Cardiac muscle cell (in vitro differentiated cells and primary cell): ENCODE results near the gene RBM34. TPM values are rescaled to one million over a fixed set of nuclear protein-coding genes. Genes with fewer than 3 reads are reported as not detected.
A peak's percentile ranks its signal among the peaks of the same experiment; 100 is the strongest.
"Not testable (repeated sequence)": the region's sequence is repeated elsewhere in the genome, so short reads cannot be mapped to it uniquely, and the experiment has no call there.

Experiments used
- DNase-seq, 2 donors: peaks; one replicate each; pipeline versions ENCODE4 v3.0.0 to v3.0.0-alpha.2; 2010 to 2017; ENCODE audit warnings: low read depth in 1 of 2, low spot score in 1 of 2
- H3K27ac ChIP-seq: fragments of 200-600 bp; sonication (generic); 2 replicates; pipeline ENCODE4 v1.5.1; 2016
- H3K27me3 ChIP-seq: fragments of 200-600 bp; sonication (generic); 2 replicates; pipeline ENCODE4 v1.6.0; 2016; ENCODE audit warnings: control low read depth
- H3K36me3 ChIP-seq: fragments of 200-600 bp; sonication (generic); 2 replicates; pipeline ENCODE4 v1.5.1; 2016; ENCODE audit warnings: control low read depth
- H3K4me1 ChIP-seq: fragments of 200-600 bp; sonication (generic); 2 replicates; pipeline ENCODE4 v1.8.1; 2017; ENCODE audit warnings: low read depth, mild to moderate bottlenecking, mixed run types
- H3K4me3 ChIP-seq: fragments of 200-600 bp; sonication (generic); 2 replicates; pipeline ENCODE4 v1.5.1; 2016; ENCODE audit warnings: mild to moderate bottlenecking
- H3K9me3 ChIP-seq: fragments of 200-600 bp; sonication (generic); 2 replicates; pipeline ENCODE4 v1.5.1; 2017; ENCODE audit warnings: low read depth, mild to moderate bottlenecking, control low read depth
- polyA plus RNA-seq: library from polyadenylated mRNA; unstranded; fragments of >200 nt; fragmentation: Nextera tagmentation; extraction: Ambion mirVana; gene quantifications from 2 replicates; pipeline ENCODE4 v1.2.1, GENCODE V29; 2016
- total RNA-seq: library from RNA; depleted of rRNA; stranded (reverse); fragments of >200 nt; gene quantifications from 2 replicates; pipeline ENCODE4 v1.2.3, GENCODE V29; 2016
- TF ChIP-seq, protein P1 (sequence below): IDR thresholded peaks from 2 replicates; pipeline ENCODE4 v1.5.1; 2012; ENCODE audit warnings: low read depth, mild to moderate bottlenecking, low read length

RBM34 gene
- total and polyA plus RNA-seq, 2 experiments from 2014 or later, result 40.7 to 63.8 TPM

DNA sequence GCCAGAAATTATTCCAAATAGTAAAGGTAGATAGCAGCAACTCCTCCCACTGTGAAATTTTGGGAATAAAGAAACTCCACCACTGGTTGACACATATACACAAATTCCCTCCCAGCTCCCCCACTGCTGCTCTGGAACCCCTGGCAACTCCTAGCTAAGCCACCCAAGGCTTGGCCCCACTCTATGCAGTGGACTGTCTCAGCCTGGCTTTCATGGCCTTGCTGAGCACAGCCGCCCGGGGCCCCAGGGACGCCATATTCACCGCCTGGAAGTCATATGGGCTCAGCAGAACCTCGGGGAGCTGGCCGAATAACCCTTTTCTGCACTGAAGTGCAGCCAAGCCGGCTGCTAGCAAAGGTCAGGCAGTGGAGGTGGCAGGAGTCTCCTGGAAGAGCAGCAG lies 15.4 kb upstream of the RBM34 start:
- TF ChIP-seq, protein P1, sequence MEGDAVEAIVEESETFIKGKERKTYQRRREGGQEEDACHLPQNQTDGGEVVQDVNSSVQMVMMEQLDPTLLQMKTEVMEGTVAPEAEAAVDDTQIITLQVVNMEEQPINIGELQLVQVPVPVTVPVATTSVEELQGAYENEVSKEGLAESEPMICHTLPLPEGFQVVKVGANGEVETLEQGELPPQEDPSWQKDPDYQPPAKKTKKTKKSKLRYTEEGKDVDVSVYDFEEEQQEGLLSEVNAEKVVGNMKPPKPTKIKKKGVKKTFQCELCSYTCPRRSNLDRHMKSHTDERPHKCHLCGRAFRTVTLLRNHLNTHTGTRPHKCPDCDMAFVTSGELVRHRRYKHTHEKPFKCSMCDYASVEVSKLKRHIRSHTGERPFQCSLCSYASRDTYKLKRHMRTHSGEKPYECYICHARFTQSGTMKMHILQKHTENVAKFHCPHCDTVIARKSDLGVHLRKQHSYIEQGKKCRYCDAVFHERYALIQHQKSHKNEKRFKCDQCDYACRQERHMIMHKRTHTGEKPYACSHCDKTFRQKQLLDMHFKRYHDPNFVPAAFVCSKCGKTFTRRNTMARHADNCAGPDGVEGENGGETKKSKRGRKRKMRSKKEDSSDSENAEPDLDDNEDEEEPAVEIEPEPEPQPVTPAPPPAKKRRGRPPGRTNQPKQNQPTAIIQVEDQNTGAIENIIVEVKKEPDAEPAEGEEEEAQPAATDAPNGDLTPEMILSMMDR, result no peak
- H3K27ac ChIP-seq, result peak overlapping the region; percentile 62
- H3K4me1 ChIP-seq, result no peaks in the 10 kb centered on the region
- H3K4me3 ChIP-seq, result no peak overlapping the region
- DNase-seq, result no peak
- peaks cover 70% of the 10 kb centered on the region for H3K36me3 ChIP-seq
- no peaks in the 10 kb centered on the region for H3K27me3 ChIP-seq
- no peaks in the 10 kb centered on the region for H3K9me3 ChIP-seq

- no peaks in the 10 kb centered on the region for H3K4me1 ChIP-seq
- no peak overlapping the region for H3K4me3 ChIP-seq
- H3K27me3 ChIP-seq, result no peaks in the 10 kb centered on the region
- no peak overlapping the region for H3K27ac ChIP-seq
- peaks cover 50% of the 10 kb centered on the region for H3K36me3 ChIP-seq
- no peaks in the 10 kb centered on the region for H3K9me3 ChIP-seq
- TF ChIP-seq, protein P1, result no peak
- DNase-seq, result no peak
These were observed 8.9 kb upstream of the RBM34 start for GRCh38 chr1:235169986-235170385.

DNA sequence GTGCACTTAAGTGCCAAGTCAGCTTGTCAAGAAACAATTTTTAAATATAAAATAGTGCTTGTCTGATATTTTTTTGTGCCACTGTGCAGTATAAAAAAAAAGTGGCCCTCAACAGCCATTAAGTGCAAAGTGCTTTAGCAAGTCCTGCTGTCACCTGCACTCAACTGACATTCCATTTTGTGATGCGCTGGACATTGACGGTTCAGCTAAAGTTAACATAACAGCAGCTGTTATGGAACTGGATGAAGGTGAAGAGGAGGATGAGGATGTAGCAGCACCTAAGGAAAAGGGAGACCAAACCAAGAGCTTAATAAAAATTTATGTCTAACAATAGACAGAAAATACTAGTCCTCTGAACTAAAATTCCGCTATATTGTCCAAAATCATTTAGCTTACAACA lies 7.3 kb upstream of the RBM34 start:
- Histone ChIP-seq H3K27me3 (no peaks in the 10 kb centered on the region), H3K27ac (peak overlapping the region; percentile 9), H3K36me3 (peaks cover 37% of the 10 kb centered on the region), H3K4me3 (no peak overlapping the region), H3K4me1 (no peaks in the 10 kb centered on the region), H3K9me3 (no peaks in the 10 kb centered on the region)
- no peak for DNase-seq
- TF ChIP-seq, protein P1, result no peak

- peaks cover 3% of the 10 kb centered on the region for H3K4me1 ChIP-seq
- peak overlapping the region; percentile 86 for H3K27ac ChIP-seq
- TF ChIP-seq, protein P1, result no peak
- H3K4me3 ChIP-seq, result peak overlapping the region; percentile 84
- H3K9me3 ChIP-seq, result no peaks in the 10 kb centered on the region
- DNase-seq, result no peak
- H3K36me3 ChIP-seq, result peaks cover 9% of the 10 kb centered on the region
- H3K27me3 ChIP-seq, result no peaks in the 10 kb centered on the region
These were observed 756 bp upstream of the RBM34 start for GRCh38 chr1:235161685-235162327.

DNA sequence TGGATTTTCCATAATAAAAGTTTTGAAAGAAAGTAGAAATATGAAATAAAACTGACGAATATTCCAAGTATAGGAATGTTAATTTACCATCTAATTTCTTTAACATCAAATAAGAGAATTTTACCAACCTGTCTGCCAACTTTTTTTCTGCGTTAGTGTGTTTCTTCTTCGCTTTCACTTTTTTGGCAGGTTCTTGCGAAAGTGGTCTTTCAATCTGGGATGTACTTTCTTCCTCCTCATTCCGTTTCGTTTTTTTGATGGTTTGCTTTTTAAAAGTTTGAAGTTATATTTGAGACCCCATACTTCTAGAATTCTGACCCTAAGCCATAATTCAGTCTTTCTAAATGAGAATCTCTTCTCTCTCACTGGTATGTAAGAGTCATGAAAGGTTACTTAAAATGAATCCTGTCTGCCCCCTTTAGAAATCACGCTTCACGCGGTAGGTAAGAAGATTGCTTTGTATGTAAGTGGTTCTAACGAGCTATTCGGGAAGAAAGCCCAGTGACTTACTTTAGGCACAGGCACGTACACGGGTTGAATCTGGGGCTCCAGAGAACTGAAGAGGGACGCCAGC lies 580 bp downstream of the RBM34 start:
- peaks cover 3% of the 10 kb centered on the region for H3K4me1 ChIP-seq
- no peaks in the 10 kb centered on the region for H3K27me3 ChIP-seq
- TF ChIP-seq, protein P1, result no peak
- H3K27ac ChIP-seq, result peak overlapping the region; percentile 86
- H3K4me3 ChIP-seq, result peak overlapping the region; percentile 84
- H3K36me3 ChIP-seq, result peaks cover 12% of the 10 kb centered on the region
- peak; percentile 63 to 71 for DNase-seq
- no peaks in the 10 kb centered on the region for H3K9me3 ChIP-seq

DNA sequence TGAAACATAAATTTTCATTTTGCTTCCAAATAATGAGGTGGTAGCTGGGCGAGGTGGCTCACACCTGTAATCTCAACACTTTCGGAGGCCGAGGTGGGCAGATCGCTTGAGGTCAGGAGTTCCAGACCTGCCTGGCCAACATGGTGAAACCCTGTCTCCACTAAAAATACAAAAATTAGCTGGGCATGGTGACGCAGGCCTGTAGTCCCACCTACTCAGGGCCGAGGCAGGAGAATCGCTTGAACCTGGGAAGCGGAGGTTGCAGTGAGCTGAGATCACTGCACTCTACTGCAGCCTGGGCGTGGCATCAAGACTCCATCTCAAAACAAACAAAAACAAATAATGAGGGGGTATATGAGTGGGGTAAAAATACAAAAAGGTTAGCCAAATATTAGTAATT lies 1.1 kb downstream of the RBM34 start:
- H3K27ac ChIP-seq, H3K9me3 ChIP-seq, H3K27me3 ChIP-seq, DNase-seq, H3K4me1 ChIP-seq: not testable (repeated sequence)
- Histone ChIP-seq H3K4me3 (peak overlapping the region; percentile 84), H3K36me3 (peaks cover 12% of the 10 kb centered on the region)

- H3K36me3 ChIP-seq, result peaks cover 18% of the 10 kb centered on the region
- H3K4me3 ChIP-seq, DNase-seq, H3K4me1 ChIP-seq, H3K9me3 ChIP-seq, H3K27me3 ChIP-seq, H3K27ac ChIP-seq: not testable (repeated sequence)
These were observed 1.8 kb downstream of the RBM34 start for GRCh38 chr1:235159284-235159683.
